Measurements from ENCODE around the gene PRDM16. TPM values are rescaled to one million over a fixed set of nuclear protein-coding genes. Genes with fewer than 3 reads are reported as not detected.

The PRDM16 gene
- total RNA-seq, 4 donors from 2014 or later, result 5.9 to 41.7 (median 11.2) TPM

DNA sequence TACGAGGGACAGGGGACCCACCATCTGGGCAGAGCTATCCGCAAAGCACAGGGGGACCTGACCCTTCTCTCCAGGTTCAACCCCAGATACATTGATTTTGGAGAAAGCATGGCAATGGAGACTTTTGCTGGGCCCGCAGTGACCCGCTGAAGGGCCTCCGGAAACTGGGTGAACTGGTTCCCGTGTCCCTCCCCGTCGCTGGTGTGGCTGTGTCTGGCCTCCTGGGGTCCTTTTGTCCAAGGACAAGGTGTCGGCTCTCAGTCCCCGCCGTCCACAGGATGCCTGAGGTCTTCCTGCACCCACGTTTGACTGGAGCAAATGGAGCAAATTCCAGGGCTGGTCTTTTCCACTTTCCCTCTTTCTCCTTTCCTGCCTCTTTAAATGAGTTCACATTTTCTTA is 176.3 kb downstream of the PRDM16 start:
- 57 to 58% methylated on average over 11 to 12 of the region's 12 CpGs for WGBS, 2 donors

GRCh38 chr1:3245768-3246167 is 176.8 kb downstream of the PRDM16 start:
- Histone ChIP-seq H3K36me3 (no peaks in the 10 kb centered on the region), H3K9me3 (no peaks in the 10 kb centered on the region), H3K27ac (peak overlapping the region in 2 of 4 donors; percentile 34 to 71), H3K27me3 (peaks cover 0 to 38% of the 10 kb centered on the region in 2 donors), H3K4me1 (peaks cover 0 to 85% (median 11%) of the 10 kb centered on the region in 4 donors), H3K4me3 (no peak overlapping the region)
- DNase-seq (ENCODE audit: low spot score in 2 of 2), result no peak
- 41 to 45% methylated on average over 13 of the region's 13 CpGs for WGBS, 2 donors
- TF ChIP-seq POLR2A (IDR thresholded peaks at IDR 0.05), result no peak
- TF ChIP-seq CTCF (IDR thresholded peaks at IDR 0.05), result no peak
- no peak for TF ChIP-seq EP300 (IDR thresholded peaks at IDR 0.05)

More for the DNA sequence above, 176.3 kb downstream of the PRDM16 start:
- DNase-seq (ENCODE audit: low spot score in 2 of 2), result no peak
- H3K4me1 ChIP-seq, result peaks cover 0 to 85% (median 11%) of the 10 kb centered on the region in 4 donors
- H3K36me3 ChIP-seq, result no peaks in the 10 kb centered on the region
- H3K27ac ChIP-seq, result peak overlapping the region in 2 of 4 donors; percentile 34 to 71
- TF ChIP-seq POLR2A (IDR thresholded peaks at IDR 0.05), result no peak
- TF ChIP-seq CTCF (IDR thresholded peaks at IDR 0.05), result no peak
- no peak for TF ChIP-seq EP300 (IDR thresholded peaks at IDR 0.05)
- no peak overlapping the region for H3K4me3 ChIP-seq
- no peaks in the 10 kb centered on the region for H3K9me3 ChIP-seq
- peaks cover 0 to 38% of the 10 kb centered on the region in 2 donors for H3K27me3 ChIP-seq

DNA sequence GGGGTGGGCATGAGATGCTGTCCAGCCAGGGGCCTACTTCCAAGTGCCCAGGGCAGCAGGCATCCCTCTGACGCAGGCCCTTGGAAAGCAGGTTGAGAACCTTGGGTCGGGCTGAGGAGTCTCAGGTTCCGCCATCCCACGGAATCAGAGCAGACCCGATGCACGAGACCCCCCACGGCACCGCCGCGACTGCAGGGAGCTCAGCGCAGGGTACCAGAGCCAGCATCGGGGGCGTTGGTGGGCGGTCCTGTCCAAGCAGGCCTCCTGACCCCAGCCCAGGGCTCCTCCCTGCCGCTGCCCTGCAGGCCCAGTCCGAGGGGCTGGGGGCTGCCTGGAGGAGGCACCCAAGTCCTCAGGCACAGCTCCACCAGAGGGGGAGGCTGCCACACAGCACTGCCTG is 177.2 kb downstream of the PRDM16 start:
- H3K4me1 ChIP-seq, result peaks cover 0 to 82% (median 11%) of the 10 kb centered on the region in 4 donors
- WGBS, 2 donors, result 49 to 72% methylated on average over 2 to 14 of the region's 16 CpGs
- peaks cover 0 to 40% of the 10 kb centered on the region in 2 donors for H3K27me3 ChIP-seq

GRCh38 chr1:3247521-3248121 is 178.6 kb downstream of the PRDM16 start:
- Histone ChIP-seq H3K36me3 (no peaks in the 10 kb centered on the region), H3K27me3 (peaks cover 0 to 51% of the 10 kb centered on the region in 2 donors), H3K27ac (peak overlapping the region in 2 of 4 donors; percentile 60 to 63), H3K9me3 (no peaks in the 10 kb centered on the region), H3K4me1 (peaks cover 0 to 72% (median 11%) of the 10 kb centered on the region in 4 donors), H3K4me3 (no peak overlapping the region)
- WGBS, 2 donors, result 29 to 48% methylated on average over 29 to 48 of the region's 55 CpGs
- DNase-seq (ENCODE audit: low spot score in 2 of 2), result no peak
- TF ChIP-seq CTCF (IDR thresholded peaks at IDR 0.05) (no peak), EP300 (IDR thresholded peaks at IDR 0.05) (no peak), POLR2A (IDR thresholded peaks at IDR 0.05) (no peak)

More for the DNA sequence above, 177.2 kb downstream of the PRDM16 start:
- peak overlapping the region in 2 of 4 donors; percentile 34 to 71 for H3K27ac ChIP-seq
- TF ChIP-seq EP300 (IDR thresholded peaks at IDR 0.05) (no peak), CTCF (IDR thresholded peaks at IDR 0.05) (no peak), POLR2A (IDR thresholded peaks at IDR 0.05) (no peak)
- H3K4me3 ChIP-seq, result no peak overlapping the region
- H3K9me3 ChIP-seq, result no peaks in the 10 kb centered on the region
- no peaks in the 10 kb centered on the region for H3K36me3 ChIP-seq
- DNase-seq (ENCODE audit: low spot score in 2 of 2), result no peak
